T-helper 2 cell treated with Interferon-gamma antibody and Interleukin-4, amounts not matched to agents 100 ng/mL and 5 ng/mL, for 36 hours (primary cell): Measurements from ENCODE around the gene NDUFAF8. TPM values are rescaled to one million over a fixed set of nuclear protein-coding genes. Genes with fewer than 3 reads are reported as not detected.

Experiments
- intact Hi-C: fragments of 100-400 bp; cut with micrococcal nuclease; formaldehyde crosslinking; loops from one replicate; pipeline ENCODE4 v1.15.1; 2023
- total RNA-seq: library from RNA; stranded (reverse); gene quantifications from 2 replicates; pipeline ENCODE4 v1.2.3, GENCODE V29; 2022

Gene NDUFAF8
- total RNA-seq, 1 donor from 2014 or later: 42.5 TPM

GRCh38 chr17:81267390-81268067 is 28.4 kb downstream of the NDUFAF8 start:
- intact Hi-C loops: no loop called here

GRCh38 chr17:81270279-81270678 is 31.2 kb downstream of the NDUFAF8 start:
- intact Hi-C loops: no loop called here

GRCh38 chr17:81271226-81271625 is 32.1 kb downstream of the NDUFAF8 start:
- intact Hi-C loops: no loop called here

GRCh38 chr17:81272616-81273015 is 33.5 kb downstream of the NDUFAF8 start:
- intact Hi-C loops: no loop called here

- intact Hi-C loops: no loop called here
Observed at GRCh38 chr17:81273698-81274470, 34.8 kb downstream of the NDUFAF8 start.

- intact Hi-C loops: no loop called here
Observed at GRCh38 chr17:81274471-81274855, 35.3 kb downstream of the NDUFAF8 start.

- intact Hi-C loops: no loop called here
Observed at GRCh38 chr17:81276781-81277180, 37.7 kb downstream of the NDUFAF8 start.

- intact Hi-C loops: no loop called here
Observed at GRCh38 chr17:81277421-81277820, 38.3 kb downstream of the NDUFAF8 start.

- intact Hi-C loops: no loop called here
Observed at GRCh38 chr17:81277946-81278693, 39.0 kb downstream of the NDUFAF8 start.

- intact Hi-C loops: no loop called here
Observed at GRCh38 chr17:81278831-81279230, 39.7 kb downstream of the NDUFAF8 start.

GRCh38 chr17:81279278-81280275 is 40.5 kb downstream of the NDUFAF8 start:
- intact Hi-C loops: no loop called here

- intact Hi-C loops: no loop called here
Observed at GRCh38 chr17:81280571-81280970, 41.5 kb downstream of the NDUFAF8 start.

- intact Hi-C loops: no loop called here
Observed at GRCh38 chr17:81282141-81282540, 43.0 kb downstream of the NDUFAF8 start.

GRCh38 chr17:81282876-81283275 is 43.8 kb downstream of the NDUFAF8 start:
- intact Hi-C loops: no loop called here

- intact Hi-C loops: no loop called here
Observed at GRCh38 chr17:81285179-81285878, 46.2 kb downstream of the NDUFAF8 start.

- intact Hi-C loops: no loop called here
Observed at GRCh38 chr17:81285894-81286293, 46.8 kb downstream of the NDUFAF8 start.

GRCh38 chr17:81286491-81287145 is 47.5 kb downstream of the NDUFAF8 start:
- intact Hi-C loops: no loop called here

GRCh38 chr17:81287152-81287551 is 48.0 kb downstream of the NDUFAF8 start:
- intact Hi-C loops: no loop called here

GRCh38 chr17:81287741-81288430 is 48.8 kb downstream of the NDUFAF8 start:
- intact Hi-C loops: no loop called here
